22Rv1 (cell line): ENCODE data around the gene LGALS4.
"Not testable (repeated sequence)": the region's sequence is repeated elsewhere in the genome, so short reads cannot be mapped to it uniquely, and the experiment has no call there.

Source experiments
- H3K27ac ChIP-seq: fragments of 450-650 bp; 2 replicates; pipeline ENCODE4 v1.5.1; 2017
- ZFX ChIP-seq: fragments of 450-650 bp; IDR thresholded peaks from 2 replicates; pipeline ENCODE4 v1.6.1; 2017; ENCODE audit warnings: antibody characterized with exemption, borderline replicate concordance
- TF ChIP-seq, protein P1 (sequence below): fragments of 450-650 bp; IDR thresholded peaks from 2 replicates; pipeline ENCODE4 v1.5.1; 2017; ENCODE audit warnings: mild to moderate bottlenecking

LGALS4 gene

DNA sequence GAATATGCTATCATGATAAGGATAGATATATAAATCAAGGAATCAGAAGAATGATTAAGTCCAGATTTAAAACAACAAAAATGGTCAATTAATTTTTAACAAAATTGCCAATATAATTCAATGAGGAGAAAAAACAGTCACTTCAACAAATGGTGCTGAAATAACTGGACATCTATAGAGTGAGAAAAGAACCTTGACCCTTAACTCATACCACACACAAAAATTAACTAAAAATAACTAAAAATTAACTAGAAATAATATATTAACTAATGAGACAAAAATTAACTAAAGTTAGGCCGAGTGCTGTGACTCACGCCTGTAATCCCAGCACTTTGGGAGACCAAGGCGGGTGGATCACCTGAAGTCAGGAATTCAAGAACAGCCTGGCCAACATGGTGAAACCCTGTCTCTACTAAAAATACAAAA lies 48.9 kb downstream of the LGALS4 start:
- TF ChIP-seq, protein P1, sequence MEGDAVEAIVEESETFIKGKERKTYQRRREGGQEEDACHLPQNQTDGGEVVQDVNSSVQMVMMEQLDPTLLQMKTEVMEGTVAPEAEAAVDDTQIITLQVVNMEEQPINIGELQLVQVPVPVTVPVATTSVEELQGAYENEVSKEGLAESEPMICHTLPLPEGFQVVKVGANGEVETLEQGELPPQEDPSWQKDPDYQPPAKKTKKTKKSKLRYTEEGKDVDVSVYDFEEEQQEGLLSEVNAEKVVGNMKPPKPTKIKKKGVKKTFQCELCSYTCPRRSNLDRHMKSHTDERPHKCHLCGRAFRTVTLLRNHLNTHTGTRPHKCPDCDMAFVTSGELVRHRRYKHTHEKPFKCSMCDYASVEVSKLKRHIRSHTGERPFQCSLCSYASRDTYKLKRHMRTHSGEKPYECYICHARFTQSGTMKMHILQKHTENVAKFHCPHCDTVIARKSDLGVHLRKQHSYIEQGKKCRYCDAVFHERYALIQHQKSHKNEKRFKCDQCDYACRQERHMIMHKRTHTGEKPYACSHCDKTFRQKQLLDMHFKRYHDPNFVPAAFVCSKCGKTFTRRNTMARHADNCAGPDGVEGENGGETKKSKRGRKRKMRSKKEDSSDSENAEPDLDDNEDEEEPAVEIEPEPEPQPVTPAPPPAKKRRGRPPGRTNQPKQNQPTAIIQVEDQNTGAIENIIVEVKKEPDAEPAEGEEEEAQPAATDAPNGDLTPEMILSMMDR, result no peak
- TF ChIP-seq ZFX, result no peak
- H3K27ac ChIP-seq, result no peak overlapping the region

DNA sequence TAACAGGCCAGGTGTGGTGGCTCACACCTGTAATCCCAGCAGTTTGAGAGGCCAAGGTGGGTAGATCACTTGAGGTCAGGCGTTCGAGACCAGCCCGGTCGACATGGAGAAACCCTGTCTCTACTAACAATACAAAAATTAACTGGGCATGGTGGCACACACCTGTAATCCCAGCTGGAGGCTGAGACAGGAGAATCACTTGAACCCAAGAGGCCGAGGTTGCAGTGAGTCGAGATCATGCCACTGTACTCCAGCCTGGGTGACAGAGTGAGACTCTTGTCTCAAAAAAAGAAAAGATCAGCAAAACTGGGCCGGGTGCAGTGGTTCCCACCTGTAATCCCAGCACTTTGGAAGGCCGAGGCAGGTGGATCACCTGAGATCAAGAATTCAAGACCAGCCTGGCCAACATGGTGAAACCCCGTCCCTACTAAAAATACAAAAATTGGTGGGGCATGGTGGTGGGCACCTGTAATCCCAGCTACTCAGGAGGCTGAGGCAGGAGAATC lies 50.8 kb downstream of the LGALS4 start:
- H3K27ac ChIP-seq, result not testable (repeated sequence)

DNA sequence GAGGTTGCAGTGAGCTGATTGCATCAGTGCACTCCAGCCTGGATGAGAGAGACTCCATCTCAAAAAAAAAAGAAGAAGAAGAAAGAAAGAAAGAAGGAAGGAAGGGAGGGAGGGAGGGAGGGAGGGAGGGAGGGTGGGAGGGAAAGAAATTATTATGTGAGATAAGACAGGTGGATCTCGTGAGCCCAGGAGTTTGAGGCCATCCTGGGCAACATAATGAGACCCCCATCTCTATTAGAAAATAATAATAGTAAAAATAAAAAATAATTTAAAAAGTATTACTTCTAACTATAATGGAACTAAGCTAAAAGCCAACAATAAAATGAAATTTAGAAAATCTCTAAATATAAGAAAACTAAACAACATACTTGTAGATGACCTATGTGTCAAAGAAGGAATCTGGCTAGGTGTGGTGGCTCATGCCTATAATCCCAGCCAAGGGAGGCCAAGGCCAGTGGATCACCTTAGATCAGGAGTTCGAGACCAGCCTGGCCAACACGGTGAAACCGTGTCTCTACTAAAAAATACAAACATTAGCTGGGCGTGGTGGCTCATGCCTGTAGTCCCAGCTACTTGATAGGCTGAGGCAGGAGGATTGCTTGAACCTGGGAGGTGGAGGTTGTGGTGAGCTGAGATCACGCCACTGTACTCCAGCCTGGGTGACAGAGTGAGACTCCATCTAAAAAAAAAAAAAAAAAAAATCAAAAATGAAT lies 51.8 kb downstream of the LGALS4 start:
- not testable (repeated sequence) for H3K27ac ChIP-seq

DNA sequence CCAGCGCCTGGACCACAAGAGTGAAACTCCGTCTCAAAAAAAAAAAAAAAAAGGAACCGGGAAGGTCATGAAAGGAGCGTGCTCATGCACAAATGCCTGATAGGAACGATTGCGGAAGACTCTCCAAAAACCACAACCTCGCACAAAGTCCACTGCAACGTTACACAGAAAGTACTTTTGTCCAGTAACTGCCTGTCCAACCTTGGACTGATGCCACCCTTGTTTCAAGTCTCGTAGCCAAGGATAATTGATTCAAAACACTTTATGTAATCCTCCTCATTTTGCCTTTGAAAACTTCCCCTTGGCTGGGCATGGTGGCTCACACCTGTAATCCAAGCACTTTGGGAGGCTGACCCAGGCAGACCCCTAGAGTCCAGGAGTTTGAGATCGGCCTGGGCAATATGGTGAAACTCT lies 53.1 kb downstream of the LGALS4 start:
- TF ChIP-seq, protein P1, result no peak
- TF ChIP-seq ZFX, result no peak
- H3K27ac ChIP-seq, result no peak overlapping the region

DNA sequence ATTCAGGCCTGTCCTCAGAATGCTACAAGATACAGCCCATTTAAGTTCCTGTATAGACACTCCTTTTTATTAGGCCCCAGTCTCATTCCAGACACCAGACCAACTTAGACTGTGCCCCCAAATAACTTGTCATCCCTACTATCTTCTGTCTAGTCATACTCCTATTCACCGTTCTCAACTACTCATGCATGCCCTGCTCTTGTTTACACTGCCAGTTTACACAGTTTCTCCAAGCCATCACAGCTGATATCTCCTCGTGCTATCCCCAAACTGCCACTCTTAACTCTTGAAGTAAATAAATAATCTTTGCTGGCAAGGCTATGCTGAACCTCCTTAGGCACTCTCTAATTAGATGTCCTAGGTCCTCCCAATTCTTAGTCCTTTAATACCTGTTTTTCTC lies 58.5 kb downstream of the LGALS4 start:
- H3K27ac ChIP-seq, result not testable (repeated sequence)

DNA sequence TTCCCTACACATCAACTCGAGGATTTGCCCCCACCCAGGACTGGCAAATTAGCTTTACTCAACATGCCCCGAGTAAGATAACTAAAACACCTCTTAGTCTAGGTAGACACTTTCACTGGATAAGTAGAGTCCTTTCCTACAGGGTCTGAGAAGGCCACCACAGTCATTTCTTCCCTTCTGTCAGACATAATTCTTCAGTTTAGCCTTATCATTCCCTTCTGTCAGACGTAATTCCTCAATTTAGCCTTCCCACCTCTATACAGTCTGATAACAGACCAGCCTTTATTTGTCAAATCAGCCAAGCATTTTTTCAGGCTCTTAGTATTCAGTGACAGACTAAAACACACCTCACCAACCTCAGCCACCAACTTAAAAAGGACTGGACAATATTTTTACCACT lies 59.0 kb downstream of the LGALS4 start:
- not testable (repeated sequence) for H3K27ac ChIP-seq
